ENCODE measurements around the gene CHST11.

CHST11 gene

GRCh38 chr12:104599272-104600035, 142.7 kb downstream of the CHST11 start:
- Histone ChIP-seq H3K4me3 (ENCODE audit: control insufficient read depth in 1 of 7, extremely low read depth in 1 of 7, insufficient read depth in 4 of 7, low read depth in 2 of 7, low read length in 6 of 7) (peak overlapping the region in 1 of 7 experiments; percentile 6), H3K36me3 (ENCODE audit: control insufficient read depth in 4 of 4, insufficient read depth in 4 of 4, low read length in 3 of 4) (peaks cover 0 to 39% (median 9%) of the 10 kb centered on the region in 4 experiments), H3K9me3 (ENCODE audit: control extremely low read depth in 1 of 5, control insufficient read depth in 4 of 5, insufficient read depth in 2 of 5, low read depth in 1 of 5, low read length in 4 of 5) (no peaks in the 10 kb centered on the region), H3K27ac (ENCODE audit: insufficient read depth in 1 of 2, low read depth in 1 of 2, low read length in 2 of 2, poor library complexity in 1 of 2, severe bottlenecking in 2 of 2) (peak overlapping the region; percentile 87 to 92), H3K4me1 (ENCODE audit: control extremely low read depth in 1 of 4, control insufficient read depth in 4 of 4, insufficient read depth in 4 of 4, low read length in 3 of 4) (peaks cover 37 to 97% (median 93%) of the 10 kb centered on the region in 4 experiments), H3K27me3 (replicated peaks in 2 of 5; ENCODE audit: control insufficient read depth in 4 of 5, insufficient read depth in 5 of 5, low read length in 4 of 5) (no peaks in the 10 kb centered on the region)
- WGBS (ENCODE audit: insufficient coverage): 85% methylated on average over 10 of the region's 16 CpGs
- ChIA-PET POLR2A (interaction anchor here (0.8 to 1.3 kb wide), 5 partner anchors 10 to 142 kb away, joined by 3 to 6 read pairs (median 4); partner anchors contain the start of gene CHST11), CTCF (no interaction called here)
- peak in 2 of 3 donors; percentile 53 to 70 for DNase-seq

GRCh38 chr12:104600036-104600712, 143.4 kb downstream of the CHST11 start:
- ChIA-PET CTCF (no interaction called here), POLR2A (interaction anchor here (1.3 kb wide), 1 partner anchor 143 kb away, joined by 3 read pairs; the partner anchor contains the start of gene CHST11)
- peak overlapping the region; percentile 87 to 92 for H3K27ac ChIP-seq (ENCODE audit: insufficient read depth in 1 of 2, low read depth in 1 of 2, low read length in 2 of 2, poor library complexity in 1 of 2, severe bottlenecking in 2 of 2)
- H3K36me3 ChIP-seq (ENCODE audit: control insufficient read depth in 4 of 4, insufficient read depth in 4 of 4, low read length in 3 of 4): peaks cover 0 to 35% (median 9%) of the 10 kb centered on the region in 4 experiments
- peak in 2 of 3 donors; percentile 28 to 53 for DNase-seq
- H3K9me3 ChIP-seq (ENCODE audit: control extremely low read depth in 1 of 5, control insufficient read depth in 4 of 5, insufficient read depth in 2 of 5, low read depth in 1 of 5, low read length in 4 of 5): no peaks in the 10 kb centered on the region
- peak overlapping the region in 1 of 7 experiments; percentile 22 for H3K4me3 ChIP-seq (ENCODE audit: control insufficient read depth in 1 of 7, extremely low read depth in 1 of 7, insufficient read depth in 4 of 7, low read depth in 2 of 7, low read length in 6 of 7)
- WGBS (ENCODE audit: insufficient coverage): 89% methylated on average over 4 of the region's 4 CpGs
- H3K27me3 ChIP-seq (replicated peaks in 2 of 5; ENCODE audit: control insufficient read depth in 4 of 5, insufficient read depth in 5 of 5, low read length in 4 of 5): no peaks in the 10 kb centered on the region
- peaks cover 36 to 97% (median 94%) of the 10 kb centered on the region in 4 experiments for H3K4me1 ChIP-seq (ENCODE audit: control extremely low read depth in 1 of 4, control insufficient read depth in 4 of 4, insufficient read depth in 4 of 4, low read length in 3 of 4)

DNA sequence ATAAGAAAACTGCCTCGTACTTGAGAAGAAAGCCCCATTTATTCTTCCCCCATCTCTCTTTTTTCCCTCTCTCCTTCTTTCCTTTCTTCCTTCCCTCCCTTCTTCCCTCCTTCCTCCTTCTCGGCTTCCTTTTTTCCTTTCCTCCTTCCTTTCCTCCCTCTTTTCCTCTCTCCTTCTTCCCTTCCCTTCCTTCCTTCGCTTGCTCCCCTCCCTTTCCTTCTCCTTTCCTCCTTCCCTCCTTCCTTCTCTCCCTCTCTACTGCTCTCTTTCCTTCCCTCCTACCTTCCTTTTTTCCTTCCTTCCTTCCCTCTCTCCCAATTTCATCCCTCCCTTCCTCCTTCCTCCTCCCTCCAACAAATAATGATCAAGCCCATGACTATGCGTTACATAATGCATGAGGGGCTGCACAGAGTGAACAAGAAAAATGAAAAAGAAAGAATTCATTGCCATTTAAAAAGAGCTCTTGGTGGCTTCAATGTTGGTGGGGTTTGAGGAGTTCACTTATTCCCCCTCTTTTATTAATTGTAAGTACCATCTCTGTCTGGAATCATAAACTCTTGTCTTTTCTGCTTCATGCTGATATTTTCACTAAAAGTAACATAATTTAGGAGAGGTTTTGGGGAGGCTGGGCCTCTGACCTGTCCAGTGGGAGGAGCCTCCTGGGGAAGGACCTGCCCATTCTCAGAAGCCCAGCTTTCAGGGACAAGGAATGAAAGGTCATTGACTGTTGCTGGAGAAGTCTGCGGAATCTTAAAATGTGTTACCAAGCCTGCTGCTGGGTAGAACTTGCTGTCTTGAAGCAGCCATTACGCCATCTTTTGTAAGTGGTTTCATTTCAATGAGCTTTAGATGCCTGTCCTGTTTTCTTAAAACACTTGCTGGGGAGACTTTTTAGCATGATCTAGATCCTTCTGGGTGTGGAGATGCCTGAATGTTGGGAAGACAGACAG, 144.3 kb downstream of the CHST11 start:
- H3K27me3 ChIP-seq (replicated peaks in 2 of 5; ENCODE audit: control insufficient read depth in 4 of 5, insufficient read depth in 5 of 5, low read length in 4 of 5): no peaks in the 10 kb centered on the region
- H3K27ac ChIP-seq (ENCODE audit: insufficient read depth in 1 of 2, low read depth in 1 of 2, low read length in 2 of 2, poor library complexity in 1 of 2, severe bottlenecking in 2 of 2): peak overlapping the region; percentile 23 to 92
- CTCF ChIA-PET: interaction anchor here (1.1 to 1.9 kb wide), 5 partner anchors 11 to 219 kb away, joined by 3 to 4 read pairs (median 3); no protein-coding TSS in a partner anchor
- peak in 1 of 3 donors; percentile 21 for DNase-seq
- POLR2A ChIA-PET: no interaction called here
- H3K9me3 ChIP-seq (ENCODE audit: control extremely low read depth in 1 of 5, control insufficient read depth in 4 of 5, insufficient read depth in 2 of 5, low read depth in 1 of 5, low read length in 4 of 5): no peaks in the 10 kb centered on the region
- no peak overlapping the region for H3K4me3 ChIP-seq (ENCODE audit: control insufficient read depth in 1 of 7, extremely low read depth in 1 of 7, insufficient read depth in 4 of 7, low read depth in 2 of 7, low read length in 6 of 7)
- H3K4me1 ChIP-seq (ENCODE audit: control extremely low read depth in 1 of 4, control insufficient read depth in 4 of 4, insufficient read depth in 4 of 4, low read length in 3 of 4): peaks cover 33 to 95% (median 94%) of the 10 kb centered on the region in 4 experiments
- 95% methylated on average over 5 of the region's 6 CpGs for WGBS (ENCODE audit: insufficient coverage)
- peaks cover 0 to 35% (median 9%) of the 10 kb centered on the region in 4 experiments for H3K36me3 ChIP-seq (ENCODE audit: control insufficient read depth in 4 of 4, insufficient read depth in 4 of 4, low read length in 3 of 4)

GRCh38 chr12:104602406-104602805, 145.7 kb downstream of the CHST11 start:
- peak overlapping the region in 1 of 2 experiments; percentile 92 for H3K27ac ChIP-seq (ENCODE audit: insufficient read depth in 1 of 2, low read depth in 1 of 2, low read length in 2 of 2, poor library complexity in 1 of 2, severe bottlenecking in 2 of 2)
- H3K4me3 ChIP-seq (ENCODE audit: control insufficient read depth in 1 of 7, extremely low read depth in 1 of 7, insufficient read depth in 4 of 7, low read depth in 2 of 7, low read length in 6 of 7): no peak overlapping the region
- peak in 2 of 3 donors; percentile 50 to 51 for DNase-seq
- 99% methylated on average over 5 of the region's 6 CpGs for WGBS (ENCODE audit: insufficient coverage)
- CTCF ChIA-PET: interaction anchor here (0.9 to 1.9 kb wide), 4 partner anchors 12 to 221 kb away, joined by 3 to 4 read pairs (median 4); no protein-coding TSS in a partner anchor
- H3K9me3 ChIP-seq (ENCODE audit: control extremely low read depth in 1 of 5, control insufficient read depth in 4 of 5, insufficient read depth in 2 of 5, low read depth in 1 of 5, low read length in 4 of 5): no peaks in the 10 kb centered on the region
- no peaks in the 10 kb centered on the region for H3K27me3 ChIP-seq (replicated peaks in 2 of 5; ENCODE audit: control insufficient read depth in 4 of 5, insufficient read depth in 5 of 5, low read length in 4 of 5)
- H3K36me3 ChIP-seq (ENCODE audit: control insufficient read depth in 4 of 4, insufficient read depth in 4 of 4, low read length in 3 of 4): peaks cover 0 to 45% (median 12%) of the 10 kb centered on the region in 4 experiments
- POLR2A ChIA-PET: no interaction called here
- H3K4me1 ChIP-seq (ENCODE audit: control extremely low read depth in 1 of 4, control insufficient read depth in 4 of 4, insufficient read depth in 4 of 4, low read length in 3 of 4): peaks cover 26 to 90% (median 87%) of the 10 kb centered on the region in 4 experiments

DNA sequence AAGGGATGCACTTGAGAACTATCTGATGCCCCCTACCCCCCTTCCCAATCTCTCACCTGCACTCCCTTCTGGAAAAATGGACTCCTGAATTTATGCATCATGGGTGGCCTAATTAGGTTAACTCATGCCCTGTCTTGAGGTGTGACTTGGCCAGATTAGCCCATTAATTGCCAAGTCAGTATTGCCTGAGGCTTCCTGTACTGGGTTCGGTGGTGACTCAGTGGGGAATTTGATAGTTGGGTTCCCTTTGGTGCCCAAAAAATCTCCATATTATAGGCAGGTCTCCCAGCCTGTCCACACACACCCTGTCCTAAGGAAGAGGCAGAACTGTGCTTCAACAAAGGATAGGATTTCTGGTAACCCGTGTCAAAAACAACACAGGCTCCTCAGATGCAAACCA, 146.1 kb downstream of the CHST11 start:
- Histone ChIP-seq H3K36me3 (ENCODE audit: control insufficient read depth in 4 of 4, insufficient read depth in 4 of 4, low read length in 3 of 4) (peaks cover 0 to 50% (median 15%) of the 10 kb centered on the region in 4 experiments), H3K27ac (ENCODE audit: insufficient read depth in 1 of 2, low read depth in 1 of 2, low read length in 2 of 2, poor library complexity in 1 of 2, severe bottlenecking in 2 of 2) (peak overlapping the region; percentile 75 to 92), H3K27me3 (replicated peaks in 2 of 5; ENCODE audit: control insufficient read depth in 4 of 5, insufficient read depth in 5 of 5, low read length in 4 of 5) (no peaks in the 10 kb centered on the region), H3K4me1 (ENCODE audit: control extremely low read depth in 1 of 4, control insufficient read depth in 4 of 4, insufficient read depth in 4 of 4, low read length in 3 of 4) (peaks cover 26 to 89% (median 84%) of the 10 kb centered on the region in 4 experiments), H3K9me3 (ENCODE audit: control extremely low read depth in 1 of 5, control insufficient read depth in 4 of 5, insufficient read depth in 2 of 5, low read depth in 1 of 5, low read length in 4 of 5) (no peaks in the 10 kb centered on the region), H3K4me3 (ENCODE audit: control insufficient read depth in 1 of 7, extremely low read depth in 1 of 7, insufficient read depth in 4 of 7, low read depth in 2 of 7, low read length in 6 of 7) (no peak overlapping the region)
- 100% methylated on average over 1 of the region's 2 CpGs for WGBS (ENCODE audit: insufficient coverage)
- ChIA-PET CTCF (interaction anchor here (1.5 to 3.0 kb wide), 5 partner anchors 8 to 68 kb away, joined by 3 to 20 read pairs (median 7); no protein-coding TSS in a partner anchor), POLR2A (interaction anchor here (2.2 kb wide), 1 partner anchor 34 kb away, joined by 9 read pairs; no protein-coding TSS in a partner anchor)
- peak in 2 of 3 donors; percentile 31 to 37 for DNase-seq

- Histone ChIP-seq H3K4me1 (ENCODE audit: control extremely low read depth in 1 of 4, control insufficient read depth in 4 of 4, insufficient read depth in 4 of 4, low read length in 3 of 4) (peaks cover 22 to 86% (median 80%) of the 10 kb centered on the region in 4 experiments), H3K27ac (ENCODE audit: insufficient read depth in 1 of 2, low read depth in 1 of 2, low read length in 2 of 2, poor library complexity in 1 of 2, severe bottlenecking in 2 of 2) (peak overlapping the region; percentile 75 to 92)
These were observed 146.8 kb downstream of the CHST11 start for GRCh38 chr12:104603545-104603973.

More at GRCh38 chr12:104603545-104603973, 146.8 kb downstream of the CHST11 start:
- ChIA-PET POLR2A (interaction anchor here (0.7 to 2.2 kb wide), 4 partner anchors 34 to 117 kb away, joined by 3 to 9 read pairs (median 3); no protein-coding TSS in a partner anchor), CTCF (interaction anchor here (0.9 to 4.1 kb wide), 12 partner anchors 9 to 68 kb away, joined by 3 to 21 read pairs (median 4); no protein-coding TSS in a partner anchor)
- peaks cover 0 to 56% (median 16%) of the 10 kb centered on the region in 4 experiments for H3K36me3 ChIP-seq (ENCODE audit: control insufficient read depth in 4 of 4, insufficient read depth in 4 of 4, low read length in 3 of 4)
- DNase-seq: no peak
- H3K27me3 ChIP-seq (replicated peaks in 2 of 5; ENCODE audit: control insufficient read depth in 4 of 5, insufficient read depth in 5 of 5, low read length in 4 of 5): no peaks in the 10 kb centered on the region
- no CpG with 5 or more reads among the region's 1 CpG for WGBS (ENCODE audit: insufficient coverage)
- no peaks in the 10 kb centered on the region for H3K9me3 ChIP-seq (ENCODE audit: control extremely low read depth in 1 of 5, control insufficient read depth in 4 of 5, insufficient read depth in 2 of 5, low read depth in 1 of 5, low read length in 4 of 5)
- H3K4me3 ChIP-seq (ENCODE audit: control insufficient read depth in 1 of 7, extremely low read depth in 1 of 7, insufficient read depth in 4 of 7, low read depth in 2 of 7, low read length in 6 of 7): peak overlapping the region in 3 of 7 experiments; percentile 14 to 23 (median 19)

All from common myeloid progenitor, CD34-positive (primary cell).